ENCODE measurements around the gene EPSTI1.

The EPSTI1 gene

GRCh38 chr13:42891591-42891990 lies 100.5 kb downstream of the EPSTI1 start:
- DNase-seq (ENCODE audit: low read depth): no peak
- no peak overlapping the region for H3K4me3 ChIP-seq (ENCODE audit: low read depth, low read length)
- TF ChIP-seq CTCF (IDR thresholded peaks at IDR 0.05; ENCODE audit: insufficient read depth, low read depth, low read length, missing control alignments): no peak

GRCh38 chr13:42885325-42885724 lies 106.7 kb downstream of the EPSTI1 start:
- TF ChIP-seq CTCF (IDR thresholded peaks at IDR 0.05; ENCODE audit: insufficient read depth, low read depth, low read length, missing control alignments): no peak
- H3K4me3 ChIP-seq (ENCODE audit: low read depth, low read length): no peak overlapping the region
- DNase-seq (ENCODE audit: low read depth): no peak

- peak; percentile 12 for DNase-seq (ENCODE audit: low read depth)
- TF ChIP-seq CTCF (IDR thresholded peaks at IDR 0.05; ENCODE audit: insufficient read depth, low read depth, low read length, missing control alignments): no peak
- H3K4me3 ChIP-seq (ENCODE audit: low read depth, low read length): no peak overlapping the region
Observed at GRCh38 chr13:42883771-42884467, 108.1 kb downstream of the EPSTI1 start.

GRCh38 chr13:42883142-42883541 lies 108.9 kb downstream of the EPSTI1 start:
- no peak for DNase-seq (ENCODE audit: low read depth)
- no peak overlapping the region for H3K4me3 ChIP-seq (ENCODE audit: low read depth, low read length)
- no peak for TF ChIP-seq CTCF (IDR thresholded peaks at IDR 0.05; ENCODE audit: insufficient read depth, low read depth, low read length, missing control alignments)

- DNase-seq (ENCODE audit: low read depth): no peak
- H3K4me3 ChIP-seq (ENCODE audit: low read depth, low read length): no peak overlapping the region
- no peak for TF ChIP-seq CTCF (IDR thresholded peaks at IDR 0.05; ENCODE audit: insufficient read depth, low read depth, low read length, missing control alignments)
Observed at GRCh38 chr13:42880056-42880605, 111.9 kb downstream of the EPSTI1 start.

- no peak overlapping the region for H3K4me3 ChIP-seq (ENCODE audit: low read depth, low read length)
- DNase-seq (ENCODE audit: low read depth): no peak
- TF ChIP-seq CTCF (IDR thresholded peaks at IDR 0.05; ENCODE audit: insufficient read depth, low read depth, low read length, missing control alignments): no peak
Observed at GRCh38 chr13:42878721-42879120, 113.3 kb downstream of the EPSTI1 start.
